GM19043 (cell line): ENCODE data around the gene INO80E.
"Not testable (repeated sequence)": the region's sequence is repeated elsewhere in the genome, so short reads cannot be mapped to it uniquely, and the experiment has no call there.

Experiments used
- ATAC-seq: cut with Tn5 transposase; IDR thresholded peaks from one replicate; pipeline ENCODE4 v1.9.1; 2021; ENCODE audit warnings: low read depth; ENCODE audit not compliant: unreplicated experiment

Gene INO80E

DNA sequence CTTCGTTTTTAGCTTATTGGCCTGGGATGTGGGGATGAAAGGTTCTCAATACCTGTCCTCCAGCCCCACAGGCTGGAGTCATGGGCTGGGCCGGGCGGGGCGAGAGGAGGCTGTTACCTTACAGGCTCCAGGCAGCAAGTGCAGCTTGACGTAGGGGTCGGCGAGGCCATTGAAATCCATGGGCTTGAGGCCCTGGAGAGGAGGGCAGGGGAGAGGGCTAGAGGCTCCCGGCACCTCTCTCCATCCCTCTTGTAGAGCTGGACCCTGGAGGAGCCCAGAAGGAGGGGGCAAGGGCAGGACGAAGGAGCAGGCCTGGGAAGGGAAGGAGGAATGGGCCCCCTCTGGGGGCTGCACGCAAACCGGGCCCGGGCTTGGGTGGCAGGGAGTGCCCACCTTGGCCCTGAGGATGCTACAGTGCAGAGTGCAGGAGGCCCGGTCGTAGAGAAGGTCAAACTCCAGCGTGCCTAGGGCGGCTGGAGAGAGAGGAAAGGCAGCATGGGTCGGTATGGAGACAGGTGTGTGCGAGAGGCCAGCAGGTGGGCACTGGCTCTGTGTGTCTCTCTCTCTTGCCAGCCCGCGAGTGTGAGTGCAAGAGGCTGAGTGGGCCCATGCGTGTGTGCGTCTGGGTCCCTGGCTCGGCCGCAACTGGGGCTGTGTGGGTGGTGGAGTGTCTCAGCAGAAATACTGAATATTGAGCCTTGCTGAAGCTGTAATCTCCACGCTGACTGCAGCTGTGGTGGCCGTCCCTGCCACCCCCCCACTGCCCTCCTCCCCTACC is 13.2 kb downstream of the INO80E start:
- no peak for ATAC-seq

- ATAC-seq: no peak
Observed at GRCh38 chr16:30009990-30010843, 14.2 kb downstream of the INO80E start.

DNA sequence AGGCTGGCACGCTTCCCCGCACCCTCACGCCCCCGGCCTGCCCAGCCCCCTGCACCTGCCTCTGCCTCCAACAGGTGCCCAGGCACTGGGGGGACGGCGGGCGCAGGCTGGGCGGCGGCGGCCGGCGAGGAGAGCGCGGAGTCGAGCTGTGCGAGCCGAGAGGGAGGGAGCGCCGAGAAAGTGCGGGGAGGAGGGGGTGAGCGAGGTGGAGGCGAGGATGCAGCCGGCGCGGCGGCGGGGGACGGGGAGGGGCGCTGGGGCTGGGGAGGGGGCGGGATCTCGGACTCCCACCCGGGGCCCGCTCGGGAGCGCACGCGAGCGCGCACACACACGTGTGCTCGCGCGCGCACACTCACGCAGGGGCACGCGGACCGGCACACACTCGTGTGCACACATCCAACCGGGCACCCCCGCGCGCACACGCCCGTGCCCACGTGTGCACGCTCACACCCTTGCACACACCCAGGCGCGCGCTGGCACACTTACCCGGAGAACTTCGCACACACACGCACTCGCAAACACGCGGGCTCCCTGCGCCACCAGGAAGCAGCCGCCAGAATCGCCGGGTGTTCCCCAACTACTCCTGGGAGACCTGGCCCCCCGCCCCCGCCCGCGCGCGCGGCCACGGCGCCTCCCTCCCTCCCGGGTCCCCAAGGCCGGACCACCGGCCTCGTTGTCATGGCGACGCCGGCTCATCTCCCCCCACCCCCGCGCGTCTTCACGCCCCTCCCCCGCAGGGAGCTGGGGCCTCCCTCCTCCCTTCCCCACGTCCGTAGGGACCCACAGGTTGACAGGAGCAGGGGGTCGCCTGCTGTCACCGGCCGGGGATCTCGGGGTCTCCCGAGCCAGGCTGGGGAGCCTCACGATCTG is 15.0 kb downstream of the INO80E start, which contains the start of gene DOC2A:
Gene DOC2A (minus strand): TSS at position 184 of the 870 bp plus-strand sequence. CDS start 805 bp downstream, outside the sequence.
- ATAC-seq: no peak

- ATAC-seq: no peak
Observed at GRCh38 chr16:30011714-30012504, 15.9 kb downstream of the INO80E start.

DNA sequence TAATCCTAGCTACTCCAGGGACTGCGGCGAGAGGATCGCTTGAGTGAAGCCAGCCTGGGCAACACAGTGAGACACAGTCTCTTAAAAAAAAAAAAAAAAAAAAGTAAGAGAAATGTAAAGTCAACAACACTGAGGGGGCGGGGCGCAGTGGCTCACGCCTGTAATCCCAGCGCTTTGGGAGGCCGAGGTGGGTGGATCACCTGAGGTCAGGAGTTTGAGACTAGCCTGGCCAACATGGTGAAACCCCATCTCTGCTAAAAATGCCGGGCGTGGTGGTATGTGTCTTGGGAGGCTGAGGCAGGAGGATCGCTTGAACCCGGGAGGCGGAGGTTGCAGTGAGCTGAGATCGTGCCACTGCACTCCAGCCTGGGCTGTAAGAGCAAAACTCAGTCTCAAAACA is 16.6 kb downstream of the INO80E start:
- not testable (repeated sequence) for ATAC-seq

DNA sequence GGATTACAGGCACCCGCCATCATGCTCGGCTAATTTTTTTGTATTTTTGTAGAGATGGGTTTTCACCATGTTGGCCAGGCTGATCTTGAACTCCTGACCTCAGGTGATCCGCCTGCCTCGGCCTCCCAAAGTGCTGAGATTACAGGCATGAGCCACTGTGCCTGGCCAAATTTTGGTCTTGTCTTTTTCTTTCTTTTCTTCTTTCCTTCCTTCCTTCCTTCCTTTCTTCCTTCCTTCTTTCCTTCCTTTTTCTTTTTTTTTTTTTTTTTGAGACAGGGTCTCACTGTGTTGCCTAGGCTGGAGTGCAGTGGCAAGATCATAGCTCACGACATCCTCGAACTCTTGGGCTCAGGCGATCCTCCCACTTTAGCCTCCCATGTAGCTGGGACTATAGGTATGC is 19.4 kb downstream of the INO80E start:
- ATAC-seq: not testable (repeated sequence)

- ATAC-seq: no peak
Observed at GRCh38 chr16:30016555-30017276, 20.7 kb downstream of the INO80E start.

DNA sequence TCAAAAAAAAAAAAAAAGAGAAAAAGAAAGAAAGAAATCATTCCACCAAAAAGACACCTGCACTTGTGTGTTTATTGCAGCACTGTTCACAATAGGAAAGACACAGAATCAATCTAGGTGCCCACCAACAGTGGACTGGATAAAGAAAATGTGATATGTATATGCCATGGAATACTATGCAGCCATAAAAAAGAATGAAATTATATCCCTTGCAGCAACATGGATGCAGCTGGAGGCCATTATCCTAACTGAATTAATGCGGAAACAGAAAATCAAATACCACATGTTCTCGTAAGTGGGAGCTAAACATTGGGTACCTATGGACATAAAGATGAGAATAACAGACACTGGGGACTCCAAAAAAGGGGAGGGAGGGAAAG is 21.2 kb downstream of the INO80E start:
- ATAC-seq: no peak

- ATAC-seq: not testable (repeated sequence)
Observed at GRCh38 chr16:30017937-30018336, 21.9 kb downstream of the INO80E start.

DNA sequence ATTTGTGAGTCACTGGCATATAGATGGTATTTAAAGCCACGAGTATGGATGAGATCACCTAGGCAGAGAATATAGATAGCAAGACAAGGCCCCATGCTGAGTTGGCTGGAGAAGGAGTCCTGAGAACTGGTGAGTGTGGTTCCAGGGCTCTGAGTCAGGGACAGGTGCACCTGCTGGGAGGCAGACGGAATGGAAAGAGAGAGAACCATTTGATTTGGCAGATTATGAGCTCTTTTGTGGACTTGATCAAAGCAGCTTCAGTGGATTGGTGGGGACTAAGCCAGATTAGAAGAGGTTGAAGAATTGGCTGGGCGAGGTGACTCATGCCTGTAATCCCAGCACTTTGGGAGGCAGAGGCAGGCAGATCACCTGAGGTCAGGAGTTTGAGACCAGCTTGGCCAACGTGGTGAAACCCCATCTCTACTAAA is 22.7 kb downstream of the INO80E start:
- no peak for ATAC-seq

GRCh38 chr16:30022887-30023286 is 26.8 kb downstream of the INO80E start, which contains the start of gene C16orf92:
C16orf92 (plus strand) TSS chr16:30023198; CDS start chr16:30023341, 143 bp downstream.
- no peak for ATAC-seq

GRCh38 chr16:30023586-30023985 is 27.5 kb downstream of the INO80E start:
- ATAC-seq: no peak

- ATAC-seq: no peak
Observed at GRCh38 chr16:30024451-30024850, 28.4 kb downstream of the INO80E start.

DNA sequence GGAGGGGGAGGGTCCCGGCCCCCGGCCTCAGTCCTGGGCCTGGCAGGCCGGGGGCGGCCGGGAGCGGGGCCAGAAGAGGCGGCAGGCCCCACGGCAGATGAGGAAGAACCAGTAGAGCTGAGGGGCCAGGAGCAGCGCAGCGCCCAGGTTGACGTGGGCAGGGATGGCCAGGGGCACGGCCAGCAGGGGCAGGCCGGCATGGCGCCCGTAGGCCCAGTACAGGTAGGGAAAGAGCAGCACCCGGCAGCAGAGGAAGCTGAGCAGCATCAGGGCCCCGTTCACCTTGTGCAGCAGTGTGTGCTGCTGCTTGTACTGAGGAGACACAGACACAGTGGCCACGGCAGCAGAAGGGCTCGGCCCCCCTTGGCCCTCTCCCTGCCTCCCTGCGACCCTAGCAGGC is 29.1 kb downstream of the INO80E start:
- ATAC-seq: no peak

- no peak for ATAC-seq
Observed at GRCh38 chr16:30025574-30025973, 29.5 kb downstream of the INO80E start.

- no peak for ATAC-seq
Observed at GRCh38 chr16:30026449-30026848, 30.4 kb downstream of the INO80E start.

- no peak for ATAC-seq
Observed at GRCh38 chr16:30027588-30028437, 31.8 kb downstream of the INO80E start.

GRCh38 chr16:30028438-30029076 is 32.5 kb downstream of the INO80E start:
- ATAC-seq: no peak
